Activated gamma-delta T cell treated with anti-CD3 and anti-CD28 coated beads, Interleukin-2, amount 50 U/mL, for 16 hours (primary cell): ENCODE results near the gene CHTF18.
"Not testable (repeated sequence)": the region's sequence is repeated elsewhere in the genome, so short reads cannot be mapped to it uniquely, and the experiment has no call there.

Experiments
- DNase-seq: peaks from one replicate; pipeline ENCODE4 v3.0.0-alpha.2; 2020; ENCODE audit warnings: low read depth

CHTF18 gene

DNA sequence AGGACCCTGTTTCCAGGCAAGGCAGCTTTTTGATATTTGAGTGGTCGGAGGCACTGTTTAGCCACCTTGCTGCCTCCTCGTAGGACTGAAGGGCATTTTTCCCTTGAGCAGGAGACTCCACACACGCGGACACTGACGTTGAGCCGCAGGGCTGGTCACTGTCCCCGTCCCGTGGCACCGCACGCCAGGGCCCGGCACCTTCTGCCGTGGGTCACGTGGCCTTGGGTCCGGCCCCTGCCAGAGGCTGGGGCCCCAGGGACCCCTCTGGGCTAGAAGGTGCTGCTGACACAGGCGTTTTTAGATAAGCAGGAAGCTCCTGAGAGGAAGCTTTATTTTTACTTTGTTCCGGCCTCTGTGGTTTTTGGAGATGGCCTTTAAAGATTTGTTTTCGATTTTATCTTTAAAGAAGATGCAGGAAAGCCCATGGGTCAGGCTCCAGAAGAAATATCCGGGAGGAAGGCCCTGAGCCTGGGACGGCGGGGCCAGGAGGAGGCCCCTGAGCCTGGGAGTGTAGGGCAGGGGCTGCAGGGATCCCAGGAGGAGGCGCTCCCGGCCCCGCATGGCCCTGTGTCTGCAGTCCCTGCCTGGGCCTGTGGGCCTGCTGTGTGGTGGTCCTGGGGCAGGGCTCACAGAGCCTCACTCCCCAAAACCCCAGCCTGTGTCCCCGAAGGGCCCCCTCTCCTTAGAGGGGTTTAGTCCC lies 42.6 kb downstream of the CHTF18 start:
- DNase-seq = no peak

GRCh38 chr16:831571-832413 lies 43.4 kb downstream of the CHTF18 start:
- DNase-seq = no peak

GRCh38 chr16:832652-833336 lies 44.4 kb downstream of the CHTF18 start:
- DNase-seq = no peak

DNA sequence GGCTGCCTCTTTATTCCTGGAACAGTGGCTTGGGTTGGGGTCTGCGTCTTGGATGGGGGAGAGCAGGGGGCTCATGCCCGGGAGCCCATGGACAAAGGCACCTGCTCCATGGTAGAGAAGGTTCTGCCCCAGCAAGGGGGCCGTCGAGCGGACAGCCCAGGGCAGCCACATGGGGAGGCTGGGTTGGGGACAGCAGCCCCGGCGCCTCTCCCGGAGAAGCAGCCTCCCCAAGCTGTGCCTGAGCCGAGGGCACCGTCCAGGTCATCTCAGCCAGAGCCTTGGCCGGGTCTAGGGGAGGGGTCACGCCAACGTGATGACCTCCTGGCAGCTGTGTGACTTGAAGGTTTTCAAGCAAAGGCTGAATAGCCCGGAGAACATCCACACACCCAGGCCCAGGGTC lies 45.0 kb downstream of the CHTF18 start:
- no peak for DNase-seq

DNA sequence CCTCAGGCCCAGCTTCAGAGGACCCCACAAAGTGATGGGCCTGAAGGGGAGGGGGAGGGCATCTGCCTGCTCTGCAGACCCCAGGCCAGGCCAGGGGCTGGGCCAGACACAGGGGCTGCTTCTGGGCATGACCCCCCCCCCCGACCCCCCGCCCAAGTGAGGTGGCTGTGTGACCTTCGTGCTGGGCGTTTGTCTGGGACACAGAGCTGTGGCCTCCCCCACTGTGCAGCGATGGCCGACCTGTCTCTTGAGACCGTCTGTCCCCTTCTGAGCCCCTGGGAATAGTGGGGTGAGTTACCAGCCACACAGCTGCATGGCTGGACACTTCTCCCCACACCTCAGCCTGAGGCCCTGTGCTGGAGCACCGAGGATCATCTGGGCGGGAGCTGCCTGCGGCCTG lies 47.0 kb downstream of the CHTF18 start:
- no peak for DNase-seq

GRCh38 chr16:836221-836620 lies 47.8 kb downstream of the CHTF18 start:
- no peak for DNase-seq

GRCh38 chr16:836822-837221 lies 48.4 kb downstream of the CHTF18 start:
- not testable (repeated sequence) for DNase-seq

DNA sequence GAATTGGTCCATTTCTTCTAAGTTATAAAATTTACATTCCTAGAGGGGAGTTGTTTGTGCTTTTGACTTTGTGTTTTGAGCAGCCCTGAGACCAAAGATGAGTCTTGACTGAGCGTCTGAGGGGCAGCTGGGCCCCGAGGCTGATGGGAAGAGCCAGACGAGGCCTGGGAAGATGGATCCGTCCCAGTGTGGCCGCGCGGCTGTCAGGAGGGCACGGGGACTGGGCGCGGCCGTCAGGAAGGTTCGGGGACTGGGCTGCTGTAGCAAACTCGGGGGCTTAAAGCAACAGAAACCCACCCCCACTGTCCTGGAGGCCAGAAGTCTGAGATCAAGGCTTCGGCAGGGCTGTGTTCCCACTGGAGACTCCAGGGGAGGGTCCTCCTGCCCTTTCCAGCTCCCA lies 50.3 kb downstream of the CHTF18 start:
- DNase-seq = no peak

DNA sequence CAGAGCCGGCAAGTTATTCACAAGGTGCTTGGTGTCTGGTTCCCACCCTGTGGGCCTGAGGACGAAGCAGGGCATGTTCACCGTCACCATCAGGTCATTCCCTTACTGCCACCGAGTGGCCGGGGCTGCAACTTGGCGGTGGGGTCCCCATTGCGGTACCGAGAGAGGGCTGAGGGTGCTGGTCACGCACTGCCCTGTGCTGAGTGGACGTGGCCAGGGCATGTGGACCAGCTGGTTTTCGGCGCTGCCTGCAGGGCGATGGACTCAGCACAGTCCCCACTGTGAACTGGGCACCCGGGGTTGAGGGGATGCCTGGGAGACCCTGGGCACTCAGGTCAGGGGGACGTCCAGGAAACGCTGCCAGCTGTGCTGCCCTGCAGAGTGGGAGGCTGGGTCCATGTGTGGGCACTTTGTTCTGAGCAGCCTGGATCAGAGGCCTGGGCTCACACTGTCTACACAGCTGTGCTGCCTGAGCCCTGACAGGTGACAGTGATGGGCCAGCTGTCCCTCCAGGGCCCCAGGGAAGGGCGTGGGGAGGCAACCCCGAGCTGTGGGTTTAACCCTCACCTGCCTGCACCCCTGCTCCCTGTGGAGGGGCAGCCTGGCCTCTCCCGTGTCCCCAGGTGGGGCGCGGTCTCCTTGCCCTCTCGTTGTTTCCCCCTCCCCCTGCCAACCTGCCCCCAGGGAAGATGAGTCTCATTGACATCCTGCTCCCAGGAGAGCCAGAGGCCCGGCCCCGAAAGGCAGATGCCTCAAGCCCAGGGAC lies 51.4 kb downstream of the CHTF18 start:
- no peak for DNase-seq

DNA sequence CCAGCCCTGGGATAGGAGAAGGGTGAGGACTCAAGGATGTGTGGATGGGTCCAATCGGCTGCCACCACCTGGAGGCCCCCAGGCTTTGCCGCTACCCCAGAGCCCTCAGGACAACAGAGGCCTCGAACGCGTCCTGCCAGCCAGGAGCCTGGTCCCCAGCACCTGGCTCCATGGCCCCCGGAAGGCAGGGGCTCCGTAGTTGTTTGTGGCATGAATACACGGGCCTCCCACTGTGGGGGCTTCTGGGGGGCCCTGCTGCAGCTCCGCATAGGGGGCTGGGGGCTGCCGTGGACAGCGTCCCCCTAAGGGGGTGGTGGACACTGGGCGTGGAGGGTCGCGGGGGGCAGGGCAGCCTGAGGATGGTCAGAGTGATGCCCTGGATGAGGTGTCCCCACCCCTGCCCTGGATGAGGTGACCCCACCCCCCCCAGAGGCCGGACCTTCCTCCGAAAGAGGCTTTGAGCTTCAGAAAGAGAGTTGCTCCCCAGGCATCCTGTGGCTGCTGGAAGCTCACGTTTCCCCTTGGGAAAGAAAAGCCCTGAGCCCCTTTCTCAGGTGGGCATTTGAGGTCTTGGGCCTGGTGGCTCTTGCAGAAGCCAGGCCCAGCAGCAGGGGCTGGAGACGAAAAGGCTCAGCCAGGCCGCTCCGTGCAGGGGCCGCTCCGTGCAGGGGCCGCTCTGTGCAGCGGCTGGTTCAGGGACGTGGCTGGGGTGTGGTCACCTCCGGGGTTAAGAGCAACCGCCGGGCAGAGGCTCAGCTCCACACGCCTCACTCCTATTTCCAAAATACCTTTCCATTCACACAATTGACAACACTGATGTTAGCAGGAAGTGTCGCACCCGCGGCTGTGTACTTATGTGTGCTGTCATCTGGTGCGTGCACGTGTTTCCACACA lies 52.4 kb downstream of the CHTF18 start:
- DNase-seq = no peak

DNA sequence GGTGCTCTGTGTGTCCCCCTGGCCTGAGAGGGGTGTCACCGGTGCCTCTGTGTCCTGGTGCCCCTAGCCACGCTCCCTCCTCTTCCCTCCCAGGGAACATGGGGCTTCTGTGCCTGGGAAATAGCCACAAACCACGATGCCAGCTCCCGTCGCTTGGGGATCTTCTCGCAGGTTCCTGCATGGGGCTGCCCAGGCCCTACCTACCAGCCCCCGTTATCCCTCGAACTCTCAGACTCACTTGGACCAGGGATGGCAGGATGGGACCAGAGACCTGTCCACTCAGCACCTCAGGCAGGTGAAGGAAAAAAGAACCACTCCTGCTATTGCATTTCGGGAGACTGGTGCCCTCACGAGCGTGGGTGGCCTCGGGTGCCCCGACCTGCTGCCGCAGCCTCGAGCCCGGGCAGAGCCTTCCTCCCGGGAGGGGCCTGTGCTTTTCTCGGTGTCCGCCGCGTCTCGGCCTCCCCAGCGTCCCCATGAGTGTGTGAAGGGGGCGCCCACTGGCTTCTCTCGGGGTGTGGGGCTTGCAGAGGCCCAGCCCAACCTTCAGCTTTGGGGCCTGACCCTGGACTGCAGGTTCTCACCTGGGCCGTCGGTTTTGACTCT lies 53.1 kb downstream of the CHTF18 start:
- DNase-seq = no peak

DNA sequence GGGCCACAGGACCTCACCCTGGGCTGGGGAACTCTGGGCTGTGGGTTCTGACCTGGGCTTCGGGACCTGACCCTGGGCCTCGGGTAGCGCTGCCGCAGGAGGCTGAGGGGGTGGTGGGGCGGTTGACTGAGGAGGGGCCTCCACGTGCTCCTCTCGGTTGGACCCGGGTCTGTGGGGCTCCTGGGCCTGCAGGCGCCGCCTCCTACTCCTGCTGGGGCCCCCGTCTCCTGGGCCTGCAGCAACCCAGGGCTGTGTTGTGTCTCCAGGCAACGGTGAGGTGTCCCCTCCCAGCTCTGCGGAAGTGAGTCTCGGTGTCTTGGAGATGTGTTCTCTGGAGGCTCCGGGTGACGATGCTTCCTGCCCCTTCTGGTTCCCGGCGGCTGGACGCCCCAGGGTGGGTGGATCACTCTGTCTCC lies 53.6 kb downstream of the CHTF18 start:
- DNase-seq = no peak

GRCh38 chr16:842711-843560 lies 54.5 kb downstream of the CHTF18 start:
- no peak for DNase-seq

- no peak for DNase-seq
Measured at GRCh38 chr16:843771-844170, 55.4 kb downstream of the CHTF18 start.

GRCh38 chr16:844638-845350 lies 56.4 kb downstream of the CHTF18 start:
- DNase-seq = no peak

GRCh38 chr16:845351-845745 lies 56.9 kb downstream of the CHTF18 start:
- DNase-seq = no peak

DNA sequence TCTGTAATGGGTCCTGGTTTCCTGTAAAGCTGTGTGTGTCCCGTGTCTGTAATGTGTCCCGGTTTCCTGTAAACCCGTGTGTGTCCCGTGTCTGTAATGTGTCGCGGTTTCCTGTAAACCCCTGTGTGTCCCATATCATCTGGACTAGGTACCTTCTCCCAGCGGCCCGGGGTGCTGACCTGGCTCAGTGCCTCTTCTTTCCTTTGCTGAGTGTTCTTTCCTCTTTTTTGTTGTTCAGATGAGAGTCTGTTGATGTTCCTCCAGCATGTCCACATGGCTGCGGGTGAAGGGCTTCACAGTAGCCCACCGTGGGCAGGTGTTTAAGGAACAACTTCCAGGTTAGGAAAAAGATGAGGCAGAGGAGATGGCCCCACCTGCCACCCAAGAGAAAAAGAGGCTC lies 58.7 kb downstream of the CHTF18 start:
- DNase-seq = no peak
